Spleen (tissue), 11 donors: ENCODE measurements around the gene EPN2. TPM values are rescaled to one million over a fixed set of nuclear protein-coding genes. Genes with fewer than 3 reads are reported as not detected.

ENCODE experiments used
- DNase-seq: peaks from one replicate; pipeline ENCODE4 v3.0.0-alpha.2; 2020
- H3K27ac ChIP-seq, 8 donors: fragments of 200-600 bp; sonication (generic) in 7 of 8; 1 replicate in 4 of 8; 2 replicates in 4 of 8; pipeline versions ENCODE4 v1.5.0 to v1.8.0; 2016 to 2021; ENCODE audit warnings: inconsistent platforms in 4 of 8, mild to moderate bottlenecking in 4 of 8, moderate library complexity in 1 of 8
- H3K27me3 ChIP-seq, 7 donors: fragments of 200-600 bp; sonication (generic) in 6 of 7; replicated peaks in 1 of 7; 1 replicate in 4 of 7; 2 replicates in 3 of 7; pipeline versions ENCODE4 v1.5.0 to v1.8.0; 2016 to 2021; ENCODE audit warnings: inconsistent platforms in 3 of 7, mild to moderate bottlenecking in 1 of 7
- H3K36me3 ChIP-seq, 6 donors: fragments of 200-600 bp; sonication (generic) in 5 of 6; 1 replicate in 4 of 6; 2 replicates in 2 of 6; pipeline versions ENCODE4 v1.5.0 to v1.8.0; 2016 to 2021; ENCODE audit warnings: inconsistent platforms in 2 of 6
- H3K4me1 ChIP-seq, 6 donors: fragments of 200-600 bp; sonication (generic) in 5 of 6; 1 replicate in 3 of 6; 2 replicates in 3 of 6; pipeline versions ENCODE4 v1.5.0 to v1.8.0; 2016 to 2021; ENCODE audit warnings: inconsistent platforms in 3 of 6
- H3K4me3 ChIP-seq, 8 donors: fragments of 200-600 bp; sonication (generic) in 7 of 8; 1 replicate in 4 of 8; 2 replicates in 4 of 8; pipeline versions ENCODE4 v1.5.0 to v1.8.0; 2016 to 2021; ENCODE audit warnings: inconsistent platforms in 4 of 8, mild to moderate bottlenecking in 4 of 8, moderate library complexity in 2 of 8
- H3K9me3 ChIP-seq, 8 donors: fragments of 200-600 bp; sonication (generic) in 7 of 8; 1 replicate in 4 of 8; 2 replicates in 4 of 8; pipeline versions ENCODE4 v1.5.0 to v1.8.0; 2016 to 2021; ENCODE audit warnings: inconsistent platforms in 4 of 8
- CTCF ChIP-seq, 11 experiments: fragments of 200-600 bp in 7 of 11; fragments of 450-650 bp in 4 of 11; sonication (generic) in 4 of 11; IDR thresholded peaks in 8 of 11; conservative IDR thresholded peaks in 3 of 11; 1 replicate in 7 of 11; 2 replicates in 4 of 11; pipeline versions ENCODE4 v1.4.0 to v1.8.0; 2016 to 2021; ENCODE audit warnings: antibody characterized with exemption in 11 of 11, inconsistent platforms in 4 of 11, mild to moderate bottlenecking in 1 of 11
- POLR2A ChIP-seq, 3 donors: fragments of 450-650 bp; IDR thresholded peaks; one replicate each; pipeline ENCODE4 v1.5.1; 2017; ENCODE audit warnings: antibody characterized with exemption in 3 of 3, mild to moderate bottlenecking in 1 of 3
- POLR2AphosphoS5 ChIP-seq, 3 donors: sonication (generic); formaldehyde crosslinking; IDR thresholded peaks; one replicate each; pipeline ENCODE4 v1.5.1; 2017; ENCODE audit warnings: antibody characterized with exemption in 3 of 3
- WGBS, 5 donors: extraction: QIAGEN DNeasy Blood & Tissue Kit in 3 of 5; methylation state at CpG; one replicate each; pipeline versions ENCODE4 v1.1.5 to v1.1.7; 2013 to 2018; 5-methylcytosine and 5-hydroxymethylcytosine counted together
- intact Hi-C: fragments of 100-400 bp; cut with DNase I; formaldehyde crosslinking; loops from one replicate; pipeline ENCODE4 v1.15.0; 2023; ENCODE audit warnings: low total_unique reads
- polyA plus RNA-seq, 3 donors: library from polyadenylated mRNA; stranded (reverse); fragments of 200-250 nt; gene quantifications; one replicate each; pipeline ENCODE4 v1.2.1, GENCODE V29; 2013
- total RNA-seq, 7 donors: library from RNA; depleted of rRNA in 3 of 7; stranded (reverse); fragments of >200 nt in 3 of 7; fragmentation: NEBNext Ultra II Directional in 4 of 7; extraction: Animal tissue kit (Norgen Biotek cat#: 25700) in 4 of 7; gene quantifications; one replicate each; pipeline versions ENCODE4 v1.1.0 to v1.2.1, GENCODE V29; 2016 to 2021
- donor health status: healthy with polysubstance abuse.
- donor health status: DM: no; HTN: no; CAD: no; lungs with moderate emphysema.
- donor health status: DM: no; HTN: no; CAD: no.
- donor health status: Bipolar disorder and iron deficiency.
- donor health status: healthy.
- donor health status: DM: no; HTN: no; CAD: no.
- donor health status: DM: yes; HTN: yes; CAD: no.

The EPN2 gene
- total and polyA plus RNA-seq, 10 donors = 5.4 to 59.6 (median 31.5) TPM

- peaks cover 6 to 19% (median 16%) of the 10 kb centered on the region in 6 donors for H3K4me1 ChIP-seq
- WGBS, 5 donors = 74 to 90% (median 79%) methylated on average over 6 of the region's 6 CpGs
- TF ChIP-seq POLR2A (IDR thresholded peaks at IDR 0.05) (no peak), CTCF (IDR thresholded peaks at IDR 0.05 in 8 of 11, conservative IDR thresholded peaks at IDR 0.05 in 3 of 11) (no peak), POLR2AphosphoS5 (IDR thresholded peaks at IDR 0.05) (no peak)
- no peaks in the 10 kb centered on the region for H3K9me3 ChIP-seq
- DNase-seq = peak; percentile 68
- no peaks in the 10 kb centered on the region for H3K36me3 ChIP-seq
- no peak overlapping the region for H3K27ac ChIP-seq
- intact Hi-C loops = no loop called here
- H3K27me3 ChIP-seq = peaks cover 0 to 7% (median 0%) of the 10 kb centered on the region in 7 donors
- H3K4me3 ChIP-seq = no peak overlapping the region
Measured at GRCh38 chr17:19361326-19361725, 124.2 kb downstream of the EPN2 start.

GRCh38 chr17:19361944-19362276 lies 124.7 kb downstream of the EPN2 start:
- 25 to 36% (median 32%) methylated on average over 11 to 16 of the region's 16 CpGs for WGBS, 5 donors
- TF ChIP-seq CTCF (IDR thresholded peaks at IDR 0.05 in 8 of 11, conservative IDR thresholded peaks at IDR 0.05 in 3 of 11) (no peak), POLR2A (IDR thresholded peaks at IDR 0.05) (no peak), POLR2AphosphoS5 (IDR thresholded peaks at IDR 0.05) (no peak)
- intact Hi-C loops = loop anchor here (2.0 kb wide), 1 partner anchor 85 kb away; no protein-coding TSS in a partner anchor
- DNase-seq = no peak
- Histone ChIP-seq H3K27ac (peak overlapping the region in 6 of 8 donors; percentile 66 to 89 (median 82)), H3K4me3 (peak overlapping the region; percentile 53 to 88 (median 72)), H3K4me1 (peaks cover 6 to 19% (median 16%) of the 10 kb centered on the region in 6 donors), H3K36me3 (no peaks in the 10 kb centered on the region), H3K9me3 (no peaks in the 10 kb centered on the region), H3K27me3 (peaks cover 0 to 7% (median 0%) of the 10 kb centered on the region in 7 donors)

DNA sequence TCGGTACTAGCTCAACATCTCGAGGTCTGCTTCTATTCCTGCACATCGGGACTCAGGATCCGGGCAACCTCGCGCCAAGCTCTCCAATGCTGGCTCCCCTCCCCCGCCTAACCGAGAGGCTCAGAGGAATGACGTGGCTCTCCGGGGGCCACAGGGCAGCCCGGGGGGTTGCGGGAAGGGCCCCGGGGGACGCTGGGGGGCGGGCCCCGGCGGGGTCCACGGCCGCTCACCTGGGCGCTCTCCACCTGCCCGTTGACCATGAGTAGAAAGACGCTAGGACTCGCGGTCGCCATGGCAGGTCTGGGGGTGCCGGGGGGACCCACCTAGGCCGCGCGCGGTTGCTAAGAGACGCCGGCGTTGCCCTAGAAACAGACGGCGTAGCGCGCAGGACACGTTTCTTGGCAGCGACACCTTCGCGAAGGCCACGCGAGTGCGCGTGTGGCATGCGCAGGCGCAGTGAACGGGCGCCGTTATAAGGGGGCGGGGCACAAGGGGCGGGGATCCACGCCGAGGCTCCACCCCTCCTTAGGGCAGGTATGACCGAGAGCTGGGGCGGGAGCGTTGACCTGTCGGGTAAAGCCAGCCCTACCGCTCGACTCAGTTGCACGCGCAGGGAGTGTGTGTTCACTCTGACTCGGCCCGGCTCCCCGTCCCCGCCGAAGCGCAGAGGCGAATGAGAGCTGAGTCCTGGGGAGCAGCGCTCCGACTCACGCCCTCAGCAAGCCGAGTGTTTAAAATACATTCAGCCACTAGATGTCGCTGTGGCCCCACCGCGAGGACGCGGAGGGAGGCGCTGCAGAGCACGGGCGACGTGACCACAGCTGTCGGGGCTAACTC lies 125.3 kb downstream of the EPN2 start, which contains the start of gene B9D1:
Gene B9D1, minus strand, starts transcription at position 447 of the 837 bp plus-strand sequence. Its CDS starts 154 bp downstream, at position 293.
- peaks cover 6 to 19% (median 16%) of the 10 kb centered on the region in 6 donors for H3K4me1 ChIP-seq
- DNase-seq = peak; percentile 98
- H3K36me3 ChIP-seq = no peaks in the 10 kb centered on the region
- intact Hi-C loops = loop anchor here (2.0 kb wide), 1 partner anchor 84 kb away; no protein-coding TSS in a partner anchor
- no peaks in the 10 kb centered on the region for H3K9me3 ChIP-seq
- H3K27ac ChIP-seq = peak within 1 kb of the TSS; percentile 44 to 89 (median 80)
- H3K4me3 ChIP-seq = peak within 1 kb of the TSS; percentile 53 to 88 (median 72)
- TF ChIP-seq CTCF (IDR thresholded peaks at IDR 0.05 in 8 of 11, conservative IDR thresholded peaks at IDR 0.05 in 3 of 11) = peak; percentile 94 to 99 (median 98)
- TF ChIP-seq POLR2AphosphoS5 (IDR thresholded peaks at IDR 0.05) = peak; percentile 67 to 85 (median 84)
- no peak for TF ChIP-seq POLR2A (IDR thresholded peaks at IDR 0.05)
- WGBS, 5 donors = 0 to 1% (median 1%) methylated on average over 27 to 83 of the region's 83 CpGs
- H3K27me3 ChIP-seq = peaks cover 0 to 7% (median 0%) of the 10 kb centered on the region in 7 donors

DNA sequence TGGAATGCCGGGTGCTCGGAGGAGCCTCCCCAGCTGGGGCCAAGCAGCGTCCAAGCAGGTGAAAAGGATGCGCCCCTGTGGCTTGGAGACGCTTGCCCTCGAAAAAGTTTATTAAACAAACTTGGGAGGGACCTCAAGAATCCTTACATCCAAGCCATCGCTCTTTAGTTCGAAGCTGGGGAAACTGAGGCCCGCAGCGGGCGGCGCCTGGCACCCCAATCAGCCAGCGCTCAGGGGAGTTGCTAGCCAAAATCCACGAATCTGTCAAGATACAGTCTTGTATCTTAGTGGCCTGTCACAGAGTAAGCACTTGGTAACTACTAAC lies 125.9 kb downstream of the EPN2 start:
- no peaks in the 10 kb centered on the region for H3K36me3 ChIP-seq
- H3K27ac ChIP-seq = peak overlapping the region in 7 of 8 donors; percentile 66 to 89 (median 81)
- 28 to 35% (median 33%) methylated on average over 14 of the region's 14 CpGs for WGBS, 5 donors
- peaks cover 6 to 19% (median 16%) of the 10 kb centered on the region in 6 donors for H3K4me1 ChIP-seq
- no peaks in the 10 kb centered on the region for H3K9me3 ChIP-seq
- DNase-seq = no peak
- peaks cover 0 to 7% (median 0%) of the 10 kb centered on the region in 7 donors for H3K27me3 ChIP-seq
- intact Hi-C loops = loop anchor here (2.0 kb wide), 1 partner anchor 84 kb away; no protein-coding TSS in a partner anchor
- peak overlapping the region in 7 of 8 donors; percentile 59 to 88 (median 74) for H3K4me3 ChIP-seq
- TF ChIP-seq CTCF (IDR thresholded peaks at IDR 0.05 in 8 of 11, conservative IDR thresholded peaks at IDR 0.05 in 3 of 11) (peak in 5 of 11 experiments; percentile 3 to 44 (median 12)), POLR2A (IDR thresholded peaks at IDR 0.05) (no peak), POLR2AphosphoS5 (IDR thresholded peaks at IDR 0.05) (no peak)
